ENCODE measurements around the gene MEF2C.

The MEF2C gene

GRCh38 chr5:88887342-88887741 lies 4.4 kb upstream of the MEF2C start:
- DNase-seq: no peak

GRCh38 chr5:88886746-88887341 lies 3.9 kb upstream of the MEF2C start:
- no peak for DNase-seq

- no peak for DNase-seq
These were observed 3.3 kb upstream of the MEF2C start for GRCh38 chr5:88886252-88886651.

- no peak for DNase-seq
These were observed 2.0 kb upstream of the MEF2C start for GRCh38 chr5:88885002-88885401.

- no peak for DNase-seq
These were observed 1.6 kb upstream of the MEF2C start for GRCh38 chr5:88884608-88884877.

- DNase-seq: no peak
These were observed 1.0 kb upstream of the MEF2C start for GRCh38 chr5:88883836-88884607.

GRCh38 chr5:88882276-88883038 lies 527 bp downstream of the MEF2C start:
- no peak for DNase-seq

- no peak for DNase-seq
These were observed 1.4 kb downstream of the MEF2C start for GRCh38 chr5:88881571-88881971.

- DNase-seq: no peak
These were observed 2.8 kb downstream of the MEF2C start for GRCh38 chr5:88880201-88880600.

GRCh38 chr5:88879724-88880123 lies 3.3 kb downstream of the MEF2C start:
- DNase-seq: no peak

- no peak for DNase-seq
These were observed 4.0 kb downstream of the MEF2C start for GRCh38 chr5:88878976-88879375.

- no peak for DNase-seq
These were observed 5.2 kb downstream of the MEF2C start for GRCh38 chr5:88877826-88878225.

GRCh38 chr5:88876714-88877113 lies 6.3 kb downstream of the MEF2C start:
- DNase-seq: no peak

- DNase-seq: no peak
These were observed 7.4 kb downstream of the MEF2C start for GRCh38 chr5:88875341-88876234.

GRCh38 chr5:88873447-88873846 lies 9.5 kb downstream of the MEF2C start:
- DNase-seq: no peak

GRCh38 chr5:88872971-88873370 lies 10.0 kb downstream of the MEF2C start:
- DNase-seq: no peak

- DNase-seq: no peak
These were observed 12.7 kb downstream of the MEF2C start for GRCh38 chr5:88870285-88870684.

- no peak for DNase-seq
These were observed 14.4 kb downstream of the MEF2C start for GRCh38 chr5:88868468-88869068.

GRCh38 chr5:88867638-88868037 lies 15.3 kb downstream of the MEF2C start:
- DNase-seq: no peak

GRCh38 chr5:88863523-88863922 lies 19.5 kb downstream of the MEF2C start:
- no peak for DNase-seq

GRCh38 chr5:88862547-88863175 lies 20.3 kb downstream of the MEF2C start:
- DNase-seq: no peak

- no peak for DNase-seq
These were observed 21.8 kb downstream of the MEF2C start for GRCh38 chr5:88861231-88861630.

Data from NK-92 treated with Interleukin-12 subunit alpha and Interleukin-12 subunit beta, amount 100 ng/mL, for 24 hours (cell line).